GM19099 (cell line): ENCODE results near the gene KCTD1.

Experiments
- POLR2A ChIP-seq: IDR thresholded peaks from 3 replicates; pipeline ENCODE4 v1.6.1; 2011; ENCODE audit warnings: low read depth; ENCODE audit not compliant: insufficient read length; ENCODE audit errors: extremely low read depth

KCTD1 gene

GRCh38 chr18:26556573-26556972, 8.2 kb upstream of the KCTD1 start:
- no peak for TF ChIP-seq POLR2A

GRCh38 chr18:26555804-26556553, 7.6 kb upstream of the KCTD1 start:
- no peak for TF ChIP-seq POLR2A

- TF ChIP-seq POLR2A: no peak
Measured at GRCh38 chr18:26553943-26554342, 5.6 kb upstream of the KCTD1 start.

GRCh38 chr18:26551695-26552081, 3.3 kb upstream of the KCTD1 start:
- TF ChIP-seq POLR2A: no peak

GRCh38 chr18:26550998-26551694, 2.8 kb upstream of the KCTD1 start:
- TF ChIP-seq POLR2A: no peak

- TF ChIP-seq POLR2A: no peak
Measured at GRCh38 chr18:26549263-26550094, 1.1 kb upstream of the KCTD1 start.

GRCh38 chr18:26547646-26548414, 523 bp downstream of the KCTD1 start:
- TF ChIP-seq POLR2A: no peak

GRCh38 chr18:26546875-26547645, 1.3 kb downstream of the KCTD1 start:
- TF ChIP-seq POLR2A: no peak

GRCh38 chr18:26546170-26546874, 2.0 kb downstream of the KCTD1 start:
- no peak for TF ChIP-seq POLR2A

- no peak for TF ChIP-seq POLR2A
Measured at GRCh38 chr18:26545335-26546123, 2.8 kb downstream of the KCTD1 start.

GRCh38 chr18:26544451-26544850, 3.9 kb downstream of the KCTD1 start:
- TF ChIP-seq POLR2A: no peak

GRCh38 chr18:26543373-26543772, 5.0 kb downstream of the KCTD1 start:
- no peak for TF ChIP-seq POLR2A
